Heart right ventricle (tissue), 16 donors: Measurements from ENCODE around the gene GNG12. TPM values are rescaled to one million over a fixed set of nuclear protein-coding genes. Genes with fewer than 3 reads are reported as not detected.

Experiments used
- ATAC-seq, 8 donors: fragments of 200-7000 bp; cut with Tn5 transposase; one replicate each; pipeline ENCODE4 v1.9.1; 2020; ENCODE audit warnings: mild to moderate bottlenecking in 8 of 8, moderate library complexity in 8 of 8, moderate number of reproducible peaks in 1 of 8
- DNase-seq, 2 donors: peaks; one replicate each; pipeline ENCODE4 v3.0.0-alpha.2; 2020
- H3K27ac ChIP-seq, 10 donors: fragments of 200-600 bp; sonication (generic) in 2 of 10; one replicate each; pipeline versions ENCODE4 v1.5.0 to v1.8.0; 2020 to 2022; ENCODE audit warnings: mild to moderate bottlenecking in 3 of 10
- H3K27me3 ChIP-seq, 7 donors: fragments of 200-600 bp; one replicate each; pipeline ENCODE4 v1.8.0; 2021 to 2022; ENCODE audit warnings: mild to moderate bottlenecking in 2 of 7
- H3K36me3 ChIP-seq, 9 donors: fragments of 200-600 bp; sonication (generic) in 1 of 9; one replicate each; pipeline versions ENCODE4 v1.5.0 to v1.8.0; 2020 to 2022; ENCODE audit warnings: mild to moderate bottlenecking in 2 of 9
- H3K4me1 ChIP-seq, 9 donors: fragments of 200-600 bp; sonication (generic) in 1 of 9; one replicate each; pipeline versions ENCODE4 v1.5.0 to v1.8.0; 2020 to 2022; ENCODE audit warnings: mild to moderate bottlenecking in 4 of 9
- H3K4me3 ChIP-seq, 10 donors: fragments of 200-600 bp; sonication (generic) in 2 of 10; one replicate each; pipeline versions ENCODE4 v1.5.0 to v1.8.0; 2020 to 2022; ENCODE audit warnings: mild to moderate bottlenecking in 7 of 10, moderate library complexity in 2 of 10
- H3K9me3 ChIP-seq, 11 donors: fragments of 200-600 bp in 10 of 11; sonication (generic) in 2 of 11; one replicate each; pipeline versions ENCODE4 v1.5.0 to v1.8.0; 2013 to 2022; ENCODE audit warnings: mild to moderate bottlenecking in 2 of 11, control low read depth in 1 of 11, moderate library complexity in 1 of 11
- CTCF ChIP-seq, 9 donors: fragments of 200-600 bp; sonication (generic) in 2 of 9; IDR thresholded peaks; one replicate each; pipeline versions ENCODE4 v1.5.0 to v1.8.0; 2021 to 2022; ENCODE audit warnings: antibody characterized with exemption in 9 of 9, mild to moderate bottlenecking in 5 of 9, moderate library complexity in 1 of 9
- WGBS, 2 donors: extraction: QIAGEN DNeasy Blood & Tissue Kit; methylation state at CpG; one replicate each; pipeline ENCODE4 v1.1.7; 2013; ENCODE audit warnings: inconsistent platforms in 1 of 2; 5-methylcytosine and 5-hydroxymethylcytosine counted together
- intact Hi-C, 10 donors: fragments of 100-400 bp; cut with DNase I; formaldehyde crosslinking; loops; one replicate each; pipeline versions ENCODE4 v1.11.1 to v1.14.2; 2022
- polyA plus RNA-seq, 2 donors: library from polyadenylated mRNA; stranded (reverse); fragments of 200-250 nt; gene quantifications; one replicate each; pipeline ENCODE4 v1.2.3, GENCODE V29; 2013
- total RNA-seq, 10 donors: library from RNA; stranded (reverse); fragmentation: NEBNext Ultra II Directional in 3 of 10; extraction: Animal tissue kit (Norgen Biotek cat#: 25700) in 3 of 10; gene quantifications; one replicate each; pipeline versions ENCODE4 v1.2.1 to v1.2.4, GENCODE V29; 2021 to 2023
- donor health status: Arrhythmogenic right ventricular cardiomyopathy.
- donor health status: ischemic (EF 13 %, LVEDD 7.1; RV severe dilation, severe dysfunction).
- donor health status: healthy with polysubstance abuse.
- donor health status: DM: no; HTN: yes; CAD: no.
- donor health status: DM: no; HTN: no; CAD: no.
- donor health status: ischemic (EF 25% LVEDD 6.9; RV normal size, moderate dysfunction).
- donor health status: ischemic (EF 25% LVEDD 5.7; RV mildly dilated, moderate dysfunction).
- donor health status: healthy.
- donor health status: DM: yes; HTN: yes; CAD: no.
- donor health status: Ischemic cardiomyopathy.
- donor health status: ischemic (EF 35%, LVEDD 5.7; RV mildly dilated, moderate dysfunction).
- donor health status: nonischemic (EF 11% LVEDD 7.7; RV severe dilation, severe dysfunction).
- donor health status: DM: yes; HTN: yes; CAD: no.
- donor health status: PGD.
- donor health status: ischemic (EF 29% LVEDD 5.4; RV normal size, mild dysfunction).
- donor health status: nonischemic (EF 23%, LVEDD 6.1; RV moderate dilation, normal function).

Gene GNG12
- total and polyA plus RNA-seq, 12 donors, result 8.5 to 49.4 (median 34.5) TPM

GRCh38 chr1:67683766-67684525 is 149.3 kb downstream of the GNG12 start:
- Histone ChIP-seq H3K36me3 (peaks cover 0 to 22% (median 16%) of the 10 kb centered on the region in 9 donors), H3K9me3 (no peaks in the 10 kb centered on the region), H3K4me1 (peaks cover 2 to 47% (median 30%) of the 10 kb centered on the region in 9 donors), H3K27me3 (no peaks in the 10 kb centered on the region), H3K27ac (peak overlapping the region in 9 of 10 donors; percentile 6 to 99 (median 52)), H3K4me3 (peak overlapping the region in 9 of 10 donors; percentile 25 to 93 (median 89))
- intact Hi-C loops, result loop anchor here in 7 of 10 donors (2.0 to 10.0 kb wide), 7 partner anchors 37 to 151 kb away; partner anchors contain the start of gene GNG12 (in 1 of the 7)
- WGBS, 2 donors, result 23 to 24% methylated on average over 8 of the region's 8 CpGs
- no peak for ATAC-seq
- TF ChIP-seq CTCF (IDR thresholded peaks at IDR 0.05), result no peak
- no peak for DNase-seq

GRCh38 chr1:67683316-67683715 is 150.0 kb downstream of the GNG12 start:
- Histone ChIP-seq H3K4me1 (peaks cover 2 to 41% (median 24%) of the 10 kb centered on the region in 9 donors), H3K36me3 (peaks cover 0 to 15% (median 10%) of the 10 kb centered on the region in 9 donors), H3K9me3 (no peaks in the 10 kb centered on the region), H3K27me3 (no peaks in the 10 kb centered on the region), H3K27ac (no peak overlapping the region), H3K4me3 (no peak overlapping the region)
- ATAC-seq (no peak), DNase-seq (no peak)
- WGBS, 2 donors, result 65 to 77% methylated on average over 3 of the region's 3 CpGs
- no peak for TF ChIP-seq CTCF (IDR thresholded peaks at IDR 0.05)
- intact Hi-C loops, result loop anchor here in 7 of 10 donors (5.0 to 10.0 kb wide), 6 partner anchors 36 to 151 kb away; partner anchors contain the start of gene GNG12 (in 1 of the 7)

GRCh38 chr1:67682659-67683197 is 150.5 kb downstream of the GNG12 start:
- peaks cover under 1 to 36% (median 18%) of the 10 kb centered on the region in 9 donors for H3K4me1 ChIP-seq
- intact Hi-C loops, result loop anchor here in 7 of 10 donors (5.0 to 10.0 kb wide), 6 partner anchors 35 to 152 kb away; partner anchors contain the start of gene GNG12 (in 1 of the 7)
- no peak for TF ChIP-seq CTCF (IDR thresholded peaks at IDR 0.05)
- 56 to 60% methylated on average over 3 of the region's 3 CpGs for WGBS, 2 donors
- no peaks in the 10 kb centered on the region for H3K9me3 ChIP-seq
- DNase-seq (no peak), ATAC-seq (no peak)
- H3K27me3 ChIP-seq, result no peaks in the 10 kb centered on the region
- H3K4me3 ChIP-seq, result no peak overlapping the region
- H3K27ac ChIP-seq, result no peak overlapping the region
- H3K36me3 ChIP-seq, result peaks cover 0 to 9% (median 4%) of the 10 kb centered on the region in 9 donors

GRCh38 chr1:67680486-67680885 is 152.8 kb downstream of the GNG12 start:
- intact Hi-C loops, result loop anchor here in 7 of 10 donors (5.0 to 10.0 kb wide), 6 partner anchors 33 to 154 kb away; partner anchors contain the start of gene GNG12 (in 1 of the 7)
- Histone ChIP-seq H3K27ac (no peak overlapping the region), H3K27me3 (no peaks in the 10 kb centered on the region), H3K4me3 (no peak overlapping the region), H3K36me3 (no peaks in the 10 kb centered on the region), H3K9me3 (no peaks in the 10 kb centered on the region), H3K4me1 (peaks cover 0 to 23% (median 9%) of the 10 kb centered on the region in 9 donors)
- ATAC-seq (no peak), DNase-seq (no peak)
- TF ChIP-seq CTCF (IDR thresholded peaks at IDR 0.05), result no peak
- whole genome bisulfite sequencing, 2 donors, result 96 to 97% methylated on average over 2 of the region's 2 CpGs
